LNCaP clone FGC (cell line): ENCODE data around the gene ARHGAP45.

Experiments
- DNase-seq: peaks from one replicate; pipeline ENCODE4 v3.0.0-alpha.2; 2011; ENCODE audit warnings: low read depth
- H3K4me3 ChIP-seq: 2 replicates; pipeline ENCODE4 v1.5.1; 2011; ENCODE audit warnings: mild to moderate bottlenecking, low read depth, low read length, control low read depth
- CTCF ChIP-seq: IDR thresholded peaks from 2 replicates; pipeline ENCODE4 v1.5.1; 2012; ENCODE audit warnings: mild to moderate bottlenecking; ENCODE audit not compliant: control insufficient read depth, insufficient read depth; ENCODE audit errors: extremely low read depth

Gene ARHGAP45

DNA sequence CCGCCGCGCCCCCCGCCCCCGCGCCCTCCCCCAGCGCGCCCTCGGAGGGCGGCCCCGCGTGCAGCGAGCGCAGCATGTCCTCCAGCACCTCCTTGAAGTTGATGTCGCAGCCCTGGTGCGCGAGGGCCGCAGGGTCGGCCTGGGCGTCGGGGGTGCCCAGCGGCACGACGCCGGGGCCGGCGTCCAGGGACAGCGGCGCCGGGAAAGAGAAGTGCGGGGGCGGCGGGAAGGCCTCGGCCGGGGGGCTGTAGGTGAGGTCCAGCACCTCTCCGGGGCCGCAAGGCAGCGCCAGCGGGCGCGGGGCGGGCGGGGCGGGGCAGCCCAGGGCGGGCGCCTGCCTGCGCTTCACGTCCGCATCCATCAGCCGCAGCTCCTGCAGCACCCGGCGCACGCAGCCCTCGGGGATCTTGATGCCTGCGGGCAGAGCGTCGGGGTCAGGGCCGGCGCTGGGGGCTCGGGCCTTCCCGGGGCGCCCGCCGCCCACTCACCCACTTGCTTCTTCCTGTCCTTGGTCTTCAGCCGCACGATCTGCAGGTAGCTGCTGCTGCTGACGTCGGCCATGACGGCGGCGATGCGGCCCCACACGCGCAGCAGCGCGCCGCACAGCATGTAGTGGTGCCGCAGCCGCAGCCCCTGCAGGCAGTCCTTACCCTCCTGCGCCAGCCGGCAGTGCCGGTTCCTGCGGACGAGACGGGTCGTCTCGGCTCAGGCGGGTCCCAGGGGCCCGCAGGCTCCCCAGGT, 41.5 kb downstream of the ARHGAP45 start:
- no peak for DNase-seq
- H3K4me3 ChIP-seq = no peak overlapping the region
- TF ChIP-seq CTCF = no peak

GRCh38 chr19:1109032-1109551, 42.1 kb downstream of the ARHGAP45 start:
- no peak for DNase-seq
- no peak overlapping the region for H3K4me3 ChIP-seq
- no peak for TF ChIP-seq CTCF

- DNase-seq = no peak
- TF ChIP-seq CTCF = no peak
- no peak overlapping the region for H3K4me3 ChIP-seq
Measured at GRCh38 chr19:1109697-1110671, 43.0 kb downstream of the ARHGAP45 start.

- H3K4me3 ChIP-seq = peak overlapping the region; percentile 48
- DNase-seq = no peak
Measured at GRCh38 chr19:1110809-1111640, 44.1 kb downstream of the ARHGAP45 start.

DNA sequence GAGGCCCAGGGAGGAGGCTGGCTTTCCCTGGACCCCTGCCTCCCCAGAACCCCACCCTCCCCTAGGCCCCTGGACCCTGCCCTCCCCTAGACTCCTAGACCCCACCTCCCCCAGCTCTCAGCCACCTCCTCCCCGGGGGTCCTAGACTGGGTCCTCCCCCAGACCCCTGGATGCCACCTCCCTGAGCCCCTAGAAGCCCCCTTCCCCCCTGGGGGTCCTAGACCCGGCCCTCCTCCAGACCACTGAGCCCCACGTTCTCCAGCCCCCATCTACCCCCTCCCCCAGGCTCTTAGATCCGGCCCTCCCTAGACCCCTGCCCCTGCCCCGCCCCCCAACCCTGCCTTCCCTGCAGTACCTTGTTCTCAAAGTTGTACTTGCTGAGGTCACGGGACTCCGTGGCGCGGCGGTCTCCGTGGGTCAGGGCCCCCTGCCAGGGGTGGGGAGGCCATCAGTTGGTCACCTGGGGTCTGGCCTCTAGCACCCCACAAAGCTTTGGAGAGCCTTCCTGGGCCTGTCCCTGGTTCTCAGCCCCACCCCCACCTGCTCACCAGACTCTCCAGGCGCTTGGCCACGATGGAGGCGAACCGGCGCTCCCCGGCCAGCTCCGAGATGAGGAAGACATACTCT, 44.8 kb downstream of the ARHGAP45 start:
- TF ChIP-seq CTCF = no peak
- H3K4me3 ChIP-seq = peak overlapping the region; percentile 48
- no peak for DNase-seq

More at GRCh38 chr19:1110809-1111640, 44.1 kb downstream of the ARHGAP45 start:
- TF ChIP-seq CTCF = no peak
